ENCODE measurements around the gene DRAM1. TPM values are rescaled to one million over a fixed set of nuclear protein-coding genes. Genes with fewer than 3 reads are reported as not detected.
A peak's percentile ranks its signal among the peaks of the same experiment; 100 is the strongest.

The DRAM1 gene
- total RNA-seq, 2 experiments from 2014 or later, result 2.6 to 2.8 TPM

- CTCF ChIA-PET, result interaction anchor here (0.6 kb wide), 1 partner anchor 611 kb away, joined by 3 read pairs; no protein-coding TSS in a partner anchor
- intact Hi-C loops (cut with micrococcal nuclease), result loop anchor here (10.0 kb wide), 1 partner anchor 261 kb away; the partner anchor contains the start of gene PMCH
- H3K9me3 Mint-ChIP-seq, result no peaks in the 10 kb centered on the region
- peaks cover 20% of the 10 kb centered on the region for H3K4me1 Mint-ChIP-seq (ENCODE audit: low read depth)
- POLR2A ChIA-PET, result no interaction called here
- DNase-seq, result no peak
- peaks cover 19% of the 10 kb centered on the region for H3K27me3 Mint-ChIP-seq
- no peak overlapping the region for H3K4me3 Mint-ChIP-seq
- no peaks in the 10 kb centered on the region for H3K36me3 Mint-ChIP-seq
- no peak overlapping the region for H3K27ac Mint-ChIP-seq
Measured at GRCh38 chr12:101933866-101934514, 56.6 kb downstream of the DRAM1 start.

GRCh38 chr12:101935890-101936746, 58.7 kb downstream of the DRAM1 start:
- no peaks in the 10 kb centered on the region for H3K9me3 Mint-ChIP-seq
- H3K4me3 Mint-ChIP-seq, result no peak overlapping the region
- ChIA-PET POLR2A (interaction anchor here (1.1 to 1.3 kb wide), 3 partner anchors 125 to 548 kb away, joined by 3 read pairs; no protein-coding TSS in a partner anchor), CTCF (interaction anchor here (0.6 to 1.5 kb wide), 6 partner anchors 18 to 608 kb away, joined by 3 to 6 read pairs (median 3); partner anchors contain the start of gene GNPTAB)
- peaks cover 14% of the 10 kb centered on the region for H3K27me3 Mint-ChIP-seq
- DNase-seq, result peak; percentile 45
- H3K4me1 Mint-ChIP-seq (ENCODE audit: low read depth), result peaks cover 20% of the 10 kb centered on the region
- peak overlapping the region; percentile 53 for H3K27ac Mint-ChIP-seq
- intact Hi-C loops (cut with micrococcal nuclease), result loop anchor here (1.0 to 10.0 kb wide), 8 partner anchors 8 to 259 kb away; partner anchors contain the start of genes NUP37, PARPBP and PMCH
- H3K36me3 Mint-ChIP-seq, result no peaks in the 10 kb centered on the region

- H3K4me1 Mint-ChIP-seq (ENCODE audit: low read depth), result peaks cover 16% of the 10 kb centered on the region
- peaks cover 12% of the 10 kb centered on the region for H3K27me3 Mint-ChIP-seq
- no peak for DNase-seq
- ChIA-PET CTCF (interaction anchor here (0.6 to 2.0 kb wide), 7 partner anchors 21 to 940 kb away, joined by 3 to 7 read pairs (median 4); partner anchors contain the start of genes GNPTAB and WASHC3), POLR2A (no interaction called here)
- intact Hi-C loops (cut with micrococcal nuclease), result loop anchor here (1.0 to 10.0 kb wide), 4 partner anchors 167 to 830 kb away; partner anchors contain the start of gene PMCH
- H3K27ac Mint-ChIP-seq, result no peak overlapping the region
- H3K36me3 Mint-ChIP-seq, result no peaks in the 10 kb centered on the region
- no peak overlapping the region for H3K4me3 Mint-ChIP-seq
- H3K9me3 Mint-ChIP-seq, result no peaks in the 10 kb centered on the region
Measured at GRCh38 chr12:101939306-101939705, 61.9 kb downstream of the DRAM1 start.

- Mint-ChIP-seq H3K4me1 (ENCODE audit: low read depth) (peaks cover 16% of the 10 kb centered on the region), H3K27ac (no peak overlapping the region), H3K36me3 (no peaks in the 10 kb centered on the region), H3K27me3 (peaks cover 12% of the 10 kb centered on the region), H3K4me3 (no peak overlapping the region), H3K9me3 (no peaks in the 10 kb centered on the region)
- peak; percentile 69 for DNase-seq
- CTCF ChIA-PET, result interaction anchor here (0.6 to 1.7 kb wide), 10 partner anchors 12 to 939 kb away, joined by 3 to 7 read pairs (median 4); partner anchors contain the start of genes GNPTAB, NUP37 and PARPBP
- intact Hi-C loops (cut with micrococcal nuclease), result loop anchor here (1.0 to 10.0 kb wide), 6 partner anchors 168 to 871 kb away; partner anchors contain the start of gene PMCH
- POLR2A ChIA-PET, result no interaction called here
Measured at GRCh38 chr12:101939856-101940265, 62.5 kb downstream of the DRAM1 start.

GRCh38 chr12:101940400-101940950, 63.1 kb downstream of the DRAM1 start:
- H3K4me3 Mint-ChIP-seq, result no peak overlapping the region
- H3K27ac Mint-ChIP-seq, result no peak overlapping the region
- POLR2A ChIA-PET, result no interaction called here
- CTCF ChIA-PET, result interaction anchor here (0.6 to 1.7 kb wide), 10 partner anchors 11 to 938 kb away, joined by 3 to 7 read pairs (median 4); partner anchors contain the start of genes GNPTAB, NUP37 and PARPBP
- DNase-seq, result no peak
- H3K4me1 Mint-ChIP-seq (ENCODE audit: low read depth), result peaks cover 14% of the 10 kb centered on the region
- peaks cover 8% of the 10 kb centered on the region for H3K27me3 Mint-ChIP-seq
- H3K36me3 Mint-ChIP-seq, result no peaks in the 10 kb centered on the region
- intact Hi-C loops (cut with micrococcal nuclease), result loop anchor here (2.0 kb wide), 2 partner anchors 762 to 870 kb away; no protein-coding TSS in a partner anchor
- no peaks in the 10 kb centered on the region for H3K9me3 Mint-ChIP-seq

GRCh38 chr12:101941306-101942249, 64.2 kb downstream of the DRAM1 start:
- Mint-ChIP-seq H3K27ac (no peak overlapping the region), H3K4me3 (no peak overlapping the region), H3K36me3 (no peaks in the 10 kb centered on the region), H3K27me3 (peaks cover 9% of the 10 kb centered on the region), H3K9me3 (no peaks in the 10 kb centered on the region), H3K4me1 (ENCODE audit: low read depth) (peaks cover 4% of the 10 kb centered on the region)
- CTCF ChIA-PET, result interaction anchor here (0.7 to 1.6 kb wide), 6 partner anchors 21 to 870 kb away, joined by 3 to 6 read pairs (median 4); no protein-coding TSS in a partner anchor
- DNase-seq, result no peak
- POLR2A ChIA-PET, result no interaction called here
- intact Hi-C loops (cut with micrococcal nuclease), result loop anchor here (2.0 kb wide), 2 partner anchors 761 to 869 kb away; no protein-coding TSS in a partner anchor

GRCh38 chr12:101942250-101942605, 64.8 kb downstream of the DRAM1 start:
- ChIA-PET CTCF (interaction anchor here (1.1 to 1.6 kb wide), 3 partner anchors 177 to 869 kb away, joined by 3 to 6 read pairs (median 4); no protein-coding TSS in a partner anchor), POLR2A (interaction anchor here (0.6 kb wide), 1 partner anchor 95 kb away, joined by 4 read pairs; no protein-coding TSS in a partner anchor)
- no peaks in the 10 kb centered on the region for H3K36me3 Mint-ChIP-seq
- peaks cover 9% of the 10 kb centered on the region for H3K27me3 Mint-ChIP-seq
- no peaks in the 10 kb centered on the region for H3K4me1 Mint-ChIP-seq (ENCODE audit: low read depth)
- H3K9me3 Mint-ChIP-seq, result no peaks in the 10 kb centered on the region
- DNase-seq, result no peak
- intact Hi-C loops (cut with micrococcal nuclease), result no loop called here
- H3K27ac Mint-ChIP-seq, result no peak overlapping the region
- no peak overlapping the region for H3K4me3 Mint-ChIP-seq

GRCh38 chr12:101945369-101946232, 68.2 kb downstream of the DRAM1 start:
- ChIA-PET POLR2A (no interaction called here), CTCF (interaction anchor here (1.2 kb wide), 1 partner anchor 866 kb away, joined by 3 read pairs; no protein-coding TSS in a partner anchor)
- Mint-ChIP-seq H3K4me1 (ENCODE audit: low read depth) (peaks cover 3% of the 10 kb centered on the region), H3K9me3 (no peaks in the 10 kb centered on the region), H3K36me3 (no peaks in the 10 kb centered on the region), H3K27me3 (peaks cover 4% of the 10 kb centered on the region), H3K4me3 (no peak overlapping the region), H3K27ac (no peak overlapping the region)
- DNase-seq, result no peak
- intact Hi-C loops (cut with micrococcal nuclease), result no loop called here

- CTCF ChIA-PET, result no interaction called here
- Mint-ChIP-seq H3K36me3 (no peaks in the 10 kb centered on the region), H3K9me3 (no peaks in the 10 kb centered on the region), H3K4me1 (ENCODE audit: low read depth) (peaks cover 6% of the 10 kb centered on the region), H3K27ac (no peak overlapping the region), H3K4me3 (no peak overlapping the region), H3K27me3 (peaks cover 4% of the 10 kb centered on the region)
- intact Hi-C loops (cut with micrococcal nuclease), result no loop called here
- POLR2A ChIA-PET, result no interaction called here
- DNase-seq, result no peak
Measured at GRCh38 chr12:101946233-101946611, 68.8 kb downstream of the DRAM1 start.

GRCh38 chr12:101947316-101947715, 69.9 kb downstream of the DRAM1 start:
- Mint-ChIP-seq H3K4me3 (no peak overlapping the region), H3K4me1 (ENCODE audit: low read depth) (peaks cover 6% of the 10 kb centered on the region), H3K9me3 (no peaks in the 10 kb centered on the region), H3K36me3 (no peaks in the 10 kb centered on the region), H3K27ac (no peak overlapping the region), H3K27me3 (peaks cover 4% of the 10 kb centered on the region)
- CTCF ChIA-PET, result interaction anchor here (0.6 kb wide), 1 partner anchor 17 kb away, joined by 3 read pairs; no protein-coding TSS in a partner anchor
- no peak for DNase-seq
- POLR2A ChIA-PET, result no interaction called here
- intact Hi-C loops (cut with micrococcal nuclease), result no loop called here
